Measurements from ENCODE around the gene CCDC148. TPM values are rescaled to one million over a fixed set of nuclear protein-coding genes. Genes with fewer than 3 reads are reported as not detected.

CCDC148 gene
- total and polyA plus RNA-seq, 3 donors from 2014 or later = 2.3 to 5.7 (median 5.0) TPM

DNA sequence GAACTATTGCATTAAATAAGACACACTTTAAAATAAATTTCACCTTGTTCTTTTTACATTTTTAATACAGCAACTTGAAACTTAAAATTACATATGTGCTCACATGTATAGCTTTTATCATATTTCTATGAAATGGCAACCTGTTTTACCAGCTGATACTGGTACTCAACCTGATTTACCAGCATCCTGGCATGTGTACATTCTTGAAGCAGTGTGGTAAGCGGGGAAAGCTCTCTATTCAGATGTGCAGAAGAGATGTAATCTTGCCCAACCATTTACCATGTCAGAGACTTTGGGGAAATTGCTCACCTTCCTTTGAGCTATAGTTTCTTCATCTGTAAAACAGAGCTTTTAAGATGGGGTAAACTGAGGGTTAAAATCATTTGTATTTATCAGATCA is 133.2 kb downstream of the CCDC148 start:
- TF ChIP-seq POLR2A (IDR thresholded peaks at IDR 0.05) = no peak
- TF ChIP-seq, protein P1, sequence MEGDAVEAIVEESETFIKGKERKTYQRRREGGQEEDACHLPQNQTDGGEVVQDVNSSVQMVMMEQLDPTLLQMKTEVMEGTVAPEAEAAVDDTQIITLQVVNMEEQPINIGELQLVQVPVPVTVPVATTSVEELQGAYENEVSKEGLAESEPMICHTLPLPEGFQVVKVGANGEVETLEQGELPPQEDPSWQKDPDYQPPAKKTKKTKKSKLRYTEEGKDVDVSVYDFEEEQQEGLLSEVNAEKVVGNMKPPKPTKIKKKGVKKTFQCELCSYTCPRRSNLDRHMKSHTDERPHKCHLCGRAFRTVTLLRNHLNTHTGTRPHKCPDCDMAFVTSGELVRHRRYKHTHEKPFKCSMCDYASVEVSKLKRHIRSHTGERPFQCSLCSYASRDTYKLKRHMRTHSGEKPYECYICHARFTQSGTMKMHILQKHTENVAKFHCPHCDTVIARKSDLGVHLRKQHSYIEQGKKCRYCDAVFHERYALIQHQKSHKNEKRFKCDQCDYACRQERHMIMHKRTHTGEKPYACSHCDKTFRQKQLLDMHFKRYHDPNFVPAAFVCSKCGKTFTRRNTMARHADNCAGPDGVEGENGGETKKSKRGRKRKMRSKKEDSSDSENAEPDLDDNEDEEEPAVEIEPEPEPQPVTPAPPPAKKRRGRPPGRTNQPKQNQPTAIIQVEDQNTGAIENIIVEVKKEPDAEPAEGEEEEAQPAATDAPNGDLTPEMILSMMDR (IDR thresholded peaks at IDR 0.05) = no peak
- Histone ChIP-seq H3K9me3 (no peaks in the 10 kb centered on the region), H3K27me3 (no peaks in the 10 kb centered on the region), H3K36me3 (ENCODE audit: low read depth, missing control alignments) (no peaks in the 10 kb centered on the region), H3K27ac (no peak overlapping the region), H3K4me1 (no peaks in the 10 kb centered on the region), H3K4me3 (no peak overlapping the region)
- intact Hi-C loops (cut with DNase I; ENCODE audit: low total_unique reads) = no loop called here
- DNase-seq = no peak
- WGBS, 2 donors = 96 to 100% methylated on average over 1 of the region's 1 CpG

DNA sequence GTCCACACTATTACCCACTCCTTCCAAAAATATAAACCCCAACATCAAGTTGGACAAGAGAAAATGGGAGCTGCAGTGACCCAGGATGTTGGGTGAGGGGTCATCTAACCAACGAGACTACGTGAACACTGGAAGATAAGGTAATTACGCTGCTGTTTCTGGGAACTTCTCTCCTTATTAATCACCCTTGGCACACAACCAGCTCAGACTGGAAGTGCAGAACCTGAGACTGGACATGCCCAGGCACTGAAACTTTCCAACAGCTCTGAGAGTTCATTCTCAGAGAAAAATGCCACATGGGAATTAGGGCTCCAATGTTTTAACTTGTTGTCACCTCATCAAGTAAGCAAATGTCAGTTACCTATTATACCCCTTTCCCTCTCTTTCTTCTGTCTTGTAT is 135.3 kb downstream of the CCDC148 start:
- no peaks in the 10 kb centered on the region for H3K36me3 ChIP-seq (ENCODE audit: low read depth, missing control alignments)
- H3K4me3 ChIP-seq = no peak overlapping the region
- H3K27ac ChIP-seq = no peak overlapping the region
- intact Hi-C loops (cut with DNase I; ENCODE audit: low total_unique reads) = no loop called here
- no peak for TF ChIP-seq POLR2A (IDR thresholded peaks at IDR 0.05)
- no peaks in the 10 kb centered on the region for H3K27me3 ChIP-seq
- DNase-seq = no peak
- 51 to 52% methylated on average over 3 of the region's 3 CpGs for WGBS, 2 donors
- no peaks in the 10 kb centered on the region for H3K4me1 ChIP-seq
- no peaks in the 10 kb centered on the region for H3K9me3 ChIP-seq

DNA sequence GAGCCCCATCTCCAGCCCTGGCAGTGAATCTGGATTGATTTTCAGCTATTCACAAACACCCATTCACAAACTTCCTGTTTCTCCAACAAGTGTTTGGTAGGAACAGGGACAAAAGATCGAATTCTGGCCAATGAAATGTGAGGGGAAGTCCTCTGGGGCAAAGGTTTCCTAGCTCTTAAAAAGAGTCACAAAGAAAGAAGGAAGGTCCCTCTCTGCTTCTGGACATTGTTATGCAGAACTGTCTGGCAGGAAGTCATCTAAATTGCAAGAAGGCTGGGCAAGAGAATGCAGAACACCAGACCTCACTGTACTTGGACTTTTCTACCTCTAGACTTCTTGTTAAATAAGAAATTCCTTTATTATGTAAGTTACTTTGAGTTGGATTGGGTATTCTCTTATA is 137.3 kb downstream of the CCDC148 start:
- intact Hi-C loops (cut with DNase I; ENCODE audit: low total_unique reads) = no loop called here
- Histone ChIP-seq H3K9me3 (no peaks in the 10 kb centered on the region), H3K27me3 (no peaks in the 10 kb centered on the region), H3K27ac (no peak overlapping the region), H3K36me3 (ENCODE audit: low read depth, missing control alignments) (no peaks in the 10 kb centered on the region), H3K4me1 (no peaks in the 10 kb centered on the region), H3K4me3 (no peak overlapping the region)
- TF ChIP-seq POLR2A (IDR thresholded peaks at IDR 0.05) = no peak
- TF ChIP-seq, protein P1 (IDR thresholded peaks at IDR 0.05) = no peak
- 73 to 88% methylated on average over 1 of the region's 1 CpG for WGBS, 2 donors
- DNase-seq = no peak

DNA sequence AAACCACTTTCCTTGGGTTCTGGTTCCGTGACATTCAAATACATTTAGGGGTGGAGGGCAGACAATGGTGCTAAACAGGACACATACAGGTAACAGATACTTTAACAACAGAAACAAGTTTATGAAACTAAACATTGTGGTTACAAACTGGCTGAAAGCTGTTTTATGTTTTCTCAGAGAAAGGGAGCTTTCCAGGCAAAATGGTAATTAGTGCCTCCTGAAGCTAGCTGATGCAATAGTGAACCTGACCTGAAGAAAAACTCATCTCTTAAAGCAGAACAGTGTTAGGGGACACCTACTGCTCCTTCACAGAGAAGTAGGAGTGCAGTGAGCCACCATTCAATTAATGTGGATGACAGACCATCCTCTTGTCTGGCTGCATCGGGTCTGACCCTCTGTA is 138.9 kb downstream of the CCDC148 start:
- DNase-seq = no peak
- no peak overlapping the region for H3K4me3 ChIP-seq
- intact Hi-C loops (cut with DNase I; ENCODE audit: low total_unique reads) = no loop called here
- H3K4me1 ChIP-seq = no peaks in the 10 kb centered on the region
- TF ChIP-seq, protein P1 (IDR thresholded peaks at IDR 0.05) = no peak
- no peak for TF ChIP-seq POLR2A (IDR thresholded peaks at IDR 0.05)
- no peaks in the 10 kb centered on the region for H3K9me3 ChIP-seq
- WGBS, 2 donors = 83 to 96% methylated on average over 2 of the region's 2 CpGs
- no peaks in the 10 kb centered on the region for H3K27me3 ChIP-seq
- H3K27ac ChIP-seq = no peak overlapping the region
- no peaks in the 10 kb centered on the region for H3K36me3 ChIP-seq (ENCODE audit: low read depth, missing control alignments)

DNA sequence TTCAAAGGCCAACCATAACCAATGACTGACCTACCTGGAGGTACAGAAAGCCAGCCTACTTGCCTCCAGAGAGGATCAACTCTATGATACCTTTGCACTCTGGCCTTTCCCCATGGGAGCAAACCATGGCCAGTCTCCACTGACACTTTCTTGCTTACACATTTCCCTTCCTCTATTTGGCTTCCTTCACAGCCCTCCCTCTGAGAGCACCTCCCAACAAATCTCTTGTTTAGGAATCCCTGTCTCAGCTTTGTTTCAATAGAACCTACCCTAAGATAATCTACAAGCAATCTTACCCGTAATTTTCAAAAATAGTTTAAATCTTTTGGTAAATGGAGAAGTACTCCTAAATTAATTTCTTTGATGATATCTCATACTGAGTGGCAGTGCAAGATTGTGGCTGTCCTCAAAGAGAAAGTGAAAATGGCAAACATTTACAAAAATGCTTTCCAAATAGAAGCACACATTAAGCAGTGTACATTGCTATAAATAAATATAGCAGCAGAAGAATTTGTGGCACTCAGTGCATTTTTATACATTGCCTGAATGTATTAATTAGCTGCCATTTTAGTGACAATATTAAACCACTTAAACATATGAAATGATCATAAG is 140.6 kb downstream of the CCDC148 start:
- DNase-seq = no peak
- no peak overlapping the region for H3K27ac ChIP-seq
- H3K9me3 ChIP-seq = no peaks in the 10 kb centered on the region
- intact Hi-C loops (cut with DNase I; ENCODE audit: low total_unique reads) = no loop called here
- H3K27me3 ChIP-seq = no peaks in the 10 kb centered on the region
- H3K36me3 ChIP-seq (ENCODE audit: low read depth, missing control alignments) = no peaks in the 10 kb centered on the region
- H3K4me1 ChIP-seq = no peaks in the 10 kb centered on the region
- WGBS, 2 donors = 85 to 91% methylated on average over 1 of the region's 1 CpG
- TF ChIP-seq, protein P1 (IDR thresholded peaks at IDR 0.05) = no peak
- no peak for TF ChIP-seq POLR2A (IDR thresholded peaks at IDR 0.05)
- H3K4me3 ChIP-seq = no peak overlapping the region

Data from testis (tissue), 3 donors.